ENCODE measurements around the gene KCNK15.

KCNK15 gene

GRCh38 chr20:44715499-44716308 lies 30.0 kb upstream of the KCNK15 start:
- DNase-seq = no peak

GRCh38 chr20:44716309-44717106 lies 29.2 kb upstream of the KCNK15 start:
- DNase-seq = no peak

- no peak for DNase-seq
These were observed 27.7 kb upstream of the KCNK15 start for GRCh38 chr20:44717986-44718385.

GRCh38 chr20:44719841-44720240 lies 25.8 kb upstream of the KCNK15 start:
- no peak for DNase-seq

GRCh38 chr20:44720621-44720996 lies 25.1 kb upstream of the KCNK15 start:
- no peak for DNase-seq

- DNase-seq = no peak
These were observed 24.5 kb upstream of the KCNK15 start for GRCh38 chr20:44720997-44721784.

GRCh38 chr20:44721785-44722054 lies 23.9 kb upstream of the KCNK15 start:
- DNase-seq = no peak

- DNase-seq = no peak
These were observed 22.7 kb upstream of the KCNK15 start for GRCh38 chr20:44722990-44723389.

- no peak for DNase-seq
These were observed 22.3 kb upstream of the KCNK15 start for GRCh38 chr20:44723391-44723790.

- no peak for DNase-seq
These were observed 21.8 kb upstream of the KCNK15 start for GRCh38 chr20:44723798-44724362.

GRCh38 chr20:44724423-44725091 lies 21.1 kb upstream of the KCNK15 start:
- DNase-seq = no peak

- DNase-seq = no peak
These were observed 19.8 kb upstream of the KCNK15 start for GRCh38 chr20:44725837-44726236.

GRCh38 chr20:44727039-44727438 lies 18.6 kb upstream of the KCNK15 start:
- no peak for DNase-seq

GRCh38 chr20:44727651-44728050 lies 18.0 kb upstream of the KCNK15 start:
- no peak for DNase-seq

GRCh38 chr20:44728801-44729443 lies 16.7 kb upstream of the KCNK15 start:
- no peak for DNase-seq

GRCh38 chr20:44730441-44730840 lies 15.2 kb upstream of the KCNK15 start:
- DNase-seq = no peak

GRCh38 chr20:44731657-44732056 lies 14.0 kb upstream of the KCNK15 start:
- DNase-seq = no peak

GRCh38 chr20:44732327-44732726 lies 13.3 kb upstream of the KCNK15 start:
- no peak for DNase-seq

GRCh38 chr20:44733341-44734069 lies 12.2 kb upstream of the KCNK15 start:
- DNase-seq = peak; percentile 50

GRCh38 chr20:44734938-44735337 lies 10.7 kb upstream of the KCNK15 start:
- DNase-seq = no peak

- DNase-seq = no peak
These were observed 9.9 kb upstream of the KCNK15 start for GRCh38 chr20:44735816-44736169.

Data from activated CD8-positive, alpha-beta memory T cell treated with anti-CD3 and anti-CD28 coated beads, Interleukin-2, amount 50 U/mL, for 4 hours (primary cell).